OCI-M2 (cell line): ENCODE results near the gene KRTAP4-2.
"Not testable (repeated sequence)": the region's sequence is repeated elsewhere in the genome, so short reads cannot be mapped to it uniquely, and the experiment has no call there.

ENCODE experiments used
- DNase-seq: peaks from one replicate; lab custom pipeline; 2025; ENCODE audit not compliant: unreplicated experiment; lab: John Stamatoyannopoulos, UW

KRTAP4-2 gene

DNA sequence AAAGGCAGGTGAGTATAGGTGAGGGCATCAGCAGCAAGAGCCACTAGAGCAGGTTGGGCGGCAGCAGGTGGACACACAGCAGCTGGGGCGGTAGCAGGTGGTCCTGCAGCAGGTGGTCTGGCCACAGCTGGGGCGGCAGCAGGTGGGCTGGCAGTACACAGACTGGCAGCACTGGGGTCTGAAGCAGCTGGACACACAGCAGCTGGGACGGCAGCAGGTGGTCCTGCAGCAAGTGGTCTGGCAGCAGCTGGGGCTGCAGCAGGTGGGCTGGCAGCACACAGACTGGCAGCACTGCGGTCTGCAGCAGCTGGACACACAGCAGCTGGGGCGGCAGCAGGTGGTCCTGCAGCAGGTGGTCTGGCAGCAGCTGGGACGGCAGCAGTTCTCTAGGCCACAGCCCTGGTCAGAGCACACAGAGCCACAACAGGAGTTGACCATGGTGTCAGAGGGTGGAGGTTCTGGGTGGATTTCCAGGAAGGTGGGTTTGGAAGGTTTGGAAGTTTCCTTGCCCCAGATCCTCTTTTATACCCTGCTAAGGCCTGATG lies at the start of gene KRTAP4-2:
Gene KRTAP4-2, minus strand, starts transcription at position 495 of the 545 bp plus-strand sequence. Its CDS starts 57 bp downstream, at position 438.
- DNase-seq: no peak

- DNase-seq: not testable (repeated sequence)
Measured at GRCh38 chr17:41226598-41227095, 48.6 kb upstream of the KRTAP4-2 start, which contains the start of gene KRTAP9-2. KRTAP9-2 (plus strand) TSS chr17:41226648; CDS start chr17:41226655, 7 bp downstream.

- no peak for DNase-seq
Measured at GRCh38 chr17:41226051-41226450, 48.0 kb upstream of the KRTAP4-2 start.

GRCh38 chr17:41223821-41224220 lies 45.8 kb upstream of the KRTAP4-2 start:
- no peak for DNase-seq

GRCh38 chr17:41215681-41216080 lies 37.7 kb upstream of the KRTAP4-2 start:
- no peak for DNase-seq

- DNase-seq: no peak
Measured at GRCh38 chr17:41212524-41213169, 34.6 kb upstream of the KRTAP4-2 start.

DNA sequence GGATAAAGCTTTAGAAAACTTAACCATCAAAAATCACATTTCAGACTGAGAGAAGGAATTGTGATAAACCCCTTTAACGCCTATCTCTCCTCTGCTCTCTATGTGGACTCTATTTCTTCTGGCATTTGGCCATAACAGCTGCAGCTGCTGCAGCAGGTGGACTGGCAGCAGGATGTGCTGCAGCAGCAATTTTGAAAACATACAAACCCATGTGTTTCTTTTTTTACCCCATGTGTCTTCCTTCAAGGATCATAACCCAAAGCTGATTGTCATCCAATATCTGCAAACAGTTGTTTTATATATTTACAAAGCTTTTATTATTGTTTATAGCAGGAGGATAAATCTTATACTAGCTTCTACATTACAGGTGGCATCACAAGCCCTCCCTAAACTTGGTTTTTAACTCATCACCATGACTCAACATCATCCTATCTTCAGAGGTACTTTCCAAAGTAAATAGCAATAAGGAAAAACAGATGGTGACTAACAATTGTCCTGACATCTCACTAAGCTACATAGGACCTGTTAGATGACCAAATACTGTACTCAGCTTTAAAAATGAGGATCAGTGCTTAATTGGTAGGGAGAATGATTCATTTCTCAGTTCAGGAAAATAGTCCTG lies 33.9 kb upstream of the KRTAP4-2 start:
- DNase-seq: no peak

- no peak for DNase-seq
Measured at GRCh38 chr17:41199421-41200078, 21.5 kb upstream of the KRTAP4-2 start.

DNA sequence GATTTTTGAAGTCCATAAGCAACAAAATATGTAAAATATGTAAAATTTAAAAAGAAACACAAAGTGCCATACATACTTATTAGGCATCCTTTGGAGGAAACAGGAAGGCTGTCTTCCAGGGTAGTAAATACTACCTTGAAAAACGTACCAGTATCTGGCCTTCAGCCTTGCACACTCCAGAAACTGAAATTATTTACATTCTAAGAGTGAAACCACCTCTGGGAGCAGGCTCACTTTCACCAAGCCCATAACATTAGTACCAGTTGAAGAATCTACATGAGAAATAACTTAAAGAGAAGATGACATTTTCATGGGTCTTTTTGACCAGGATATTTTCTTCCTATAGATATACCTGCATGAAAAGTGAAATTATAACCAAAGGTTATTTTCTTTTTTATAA lies 18.0 kb upstream of the KRTAP4-2 start:
- DNase-seq: no peak

GRCh38 chr17:41190328-41190727 lies 12.3 kb upstream of the KRTAP4-2 start:
- DNase-seq: no peak

GRCh38 chr17:41189837-41190318 lies 11.9 kb upstream of the KRTAP4-2 start, which contains the start of gene KRTAP9-1:
KRTAP9-1 (plus strand) TSS chr17:41189887; CDS start chr17:41189887, 0 bp downstream.
- DNase-seq: not testable (repeated sequence)

GRCh38 chr17:41186872-41187271 lies 8.9 kb upstream of the KRTAP4-2 start:
- DNase-seq: no peak

GRCh38 chr17:41185001-41185400 lies 7.0 kb upstream of the KRTAP4-2 start:
- DNase-seq: no peak

DNA sequence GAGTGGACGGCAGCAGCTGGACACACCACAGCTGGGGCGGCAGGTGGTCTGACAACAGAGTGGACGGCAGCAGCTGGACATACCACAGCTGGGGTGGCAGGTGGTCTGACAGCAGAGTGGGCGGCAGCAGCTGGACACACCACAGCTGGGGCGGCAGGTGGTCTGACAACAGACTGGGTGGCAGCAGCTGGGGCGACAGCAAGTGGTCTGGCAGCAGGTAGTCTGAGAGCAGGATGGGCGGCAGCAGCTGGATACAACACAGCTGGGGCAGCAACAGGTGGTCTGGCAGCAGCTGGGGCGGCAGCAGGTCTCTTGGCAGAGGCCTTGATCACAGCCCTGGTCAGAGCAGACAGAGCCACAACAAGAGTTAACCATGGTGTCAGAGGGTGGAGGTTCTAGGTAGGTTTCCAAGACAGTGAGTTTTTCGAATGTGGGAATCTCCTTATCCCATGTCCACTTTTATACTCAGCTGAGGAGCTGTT lies 6.5 kb upstream of the KRTAP4-2 start, which contains the start of gene KRTAP4-1:
Gene KRTAP4-1, minus strand, starts transcription at position 432 of the 482 bp plus-strand sequence. Its CDS starts 57 bp downstream, at position 375.
- DNase-seq: no peak

GRCh38 chr17:41178843-41179616 lies 1.0 kb upstream of the KRTAP4-2 start:
- DNase-seq: no peak

- DNase-seq: no peak
Measured at GRCh38 chr17:41178341-41178740, 320 bp upstream of the KRTAP4-2 start.

DNA sequence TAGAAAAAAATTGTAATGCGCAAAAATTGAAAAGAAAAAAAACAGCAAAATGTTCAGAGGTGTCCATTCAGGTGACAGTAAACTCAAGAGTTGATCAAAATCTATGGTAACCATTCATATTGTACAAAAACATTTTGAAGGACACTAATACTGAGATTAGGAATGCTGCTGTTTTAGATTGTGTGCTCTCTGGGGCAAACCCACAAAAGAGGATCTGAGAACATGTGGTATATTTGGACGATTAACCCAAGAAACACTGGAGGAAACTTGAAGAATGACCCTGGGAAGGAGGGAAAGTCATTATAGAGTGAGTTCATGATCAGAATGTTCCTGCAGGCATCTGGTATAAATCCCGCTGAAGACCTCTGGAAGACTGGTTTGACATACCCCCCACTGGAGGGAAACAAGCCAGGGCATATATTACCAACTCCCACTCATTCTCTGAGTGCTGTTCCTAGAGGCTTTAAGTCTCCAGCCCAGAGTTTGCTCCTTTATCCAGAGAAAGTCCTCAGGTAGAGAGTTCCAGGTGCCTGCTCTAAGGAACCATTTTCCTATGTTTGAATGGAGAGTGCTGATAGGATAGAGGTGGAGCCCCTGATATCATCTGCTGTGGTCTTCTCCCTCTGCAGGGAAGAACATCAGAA lies 1.2 kb downstream of the KRTAP4-2 start:
- no peak for DNase-seq

- DNase-seq: no peak
Measured at GRCh38 chr17:41171886-41172285, 6.1 kb downstream of the KRTAP4-2 start.

GRCh38 chr17:41168121-41168520 lies 9.9 kb downstream of the KRTAP4-2 start, which contains the start of gene KRTAP4-3:
KRTAP4-3 (minus strand) TSS chr17:41168221; CDS start chr17:41168172, 49 bp downstream.
- DNase-seq: no peak

DNA sequence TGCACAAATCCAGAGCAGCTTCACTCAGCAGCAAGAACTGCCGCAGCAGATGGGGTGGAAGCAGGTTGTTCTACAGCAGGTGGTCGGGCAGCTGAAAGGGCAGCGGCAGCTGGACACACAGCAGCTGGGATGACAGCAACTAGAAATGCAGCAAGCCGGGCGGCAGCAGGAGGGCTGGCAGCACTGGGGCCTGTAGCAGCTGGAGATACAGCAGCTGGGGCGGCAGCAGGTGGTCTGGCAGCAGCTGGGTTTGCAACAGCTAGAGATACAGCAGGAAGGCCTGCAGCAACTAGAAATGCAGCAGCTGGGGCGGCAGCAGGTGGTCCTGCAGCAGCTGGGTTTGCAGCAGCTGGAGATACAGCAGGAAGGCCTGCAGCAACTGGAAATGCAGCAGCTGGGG lies 10.5 kb downstream of the KRTAP4-2 start:
- no peak for DNase-seq
